Mononuclear cell (primary cell): Measurements from ENCODE around the gene TMEM217. TPM values are rescaled to one million over a fixed set of nuclear protein-coding genes. Genes with fewer than 3 reads are reported as not detected.
"Not testable (repeated sequence)": the region's sequence is repeated elsewhere in the genome, so short reads cannot be mapped to it uniquely, and the experiment has no call there.

Source experiments
- H3K27me3 ChIP-seq: 2 replicates; pipeline ENCODE4 v1.6.0; 2011; ENCODE audit warnings: low read length, control low read depth; ENCODE audit not compliant: insufficient read depth
- H3K4me1 ChIP-seq: 2 replicates; pipeline ENCODE4 v1.5.1; 2011; ENCODE audit warnings: mild to moderate bottlenecking, low read length, control low read depth; ENCODE audit not compliant: insufficient read depth
- H3K4me3 ChIP-seq: 2 replicates; pipeline ENCODE4 v1.5.1; 2011; ENCODE audit warnings: mild to moderate bottlenecking, low read length, moderate library complexity
- H3K9me3 ChIP-seq: 2 replicates; pipeline ENCODE4 v1.5.1; 2011; ENCODE audit warnings: low read depth, mild to moderate bottlenecking, control low read depth, low read length
- total RNA-seq: library from RNA; depleted of rRNA; stranded (reverse); fragments of >200 nt; gene quantifications from one replicate; pipeline ENCODE4 v1.2.3, GENCODE V29; 2012

TMEM217 gene
- total RNA-seq, 1 donor: 1.6 TPM

GRCh38 chr6:37200085-37200484 is 57.9 kb downstream of the TMEM217 start:
- no peaks in the 10 kb centered on the region for H3K27me3 ChIP-seq
- H3K4me3 ChIP-seq: no peak overlapping the region
- H3K4me1 ChIP-seq: peaks cover 14% of the 10 kb centered on the region
- H3K9me3 ChIP-seq: no peaks in the 10 kb centered on the region

GRCh38 chr6:37196451-37196850 is 61.5 kb downstream of the TMEM217 start:
- peaks cover 12% of the 10 kb centered on the region for H3K4me1 ChIP-seq
- not testable (repeated sequence) for H3K4me3 ChIP-seq, H3K9me3 ChIP-seq, H3K27me3 ChIP-seq

- H3K4me1 ChIP-seq: peaks cover 26% of the 10 kb centered on the region
- H3K27me3 ChIP-seq, H3K9me3 ChIP-seq, H3K4me3 ChIP-seq: not testable (repeated sequence)
Measured at GRCh38 chr6:37194886-37195285, 63.1 kb downstream of the TMEM217 start.

GRCh38 chr6:37192666-37193065 is 65.3 kb downstream of the TMEM217 start:
- peaks cover 46% of the 10 kb centered on the region for H3K4me1 ChIP-seq
- no peaks in the 10 kb centered on the region for H3K9me3 ChIP-seq
- H3K27me3 ChIP-seq: no peaks in the 10 kb centered on the region
- H3K4me3 ChIP-seq: no peak overlapping the region

- Histone ChIP-seq H3K4me3 (no peak overlapping the region), H3K9me3 (no peaks in the 10 kb centered on the region), H3K4me1 (peaks cover 71% of the 10 kb centered on the region), H3K27me3 (no peaks in the 10 kb centered on the region)
Measured at GRCh38 chr6:37190159-37190535, 67.8 kb downstream of the TMEM217 start.

- H3K27me3 ChIP-seq: no peaks in the 10 kb centered on the region
- no peak overlapping the region for H3K4me3 ChIP-seq
- no peaks in the 10 kb centered on the region for H3K9me3 ChIP-seq
- H3K4me1 ChIP-seq: peaks cover 82% of the 10 kb centered on the region
Measured at GRCh38 chr6:37188962-37189510, 68.9 kb downstream of the TMEM217 start.

GRCh38 chr6:37187321-37188022 is 70.5 kb downstream of the TMEM217 start:
- Histone ChIP-seq H3K27me3 (no peaks in the 10 kb centered on the region), H3K4me1 (peaks cover 93% of the 10 kb centered on the region), H3K9me3 (no peaks in the 10 kb centered on the region), H3K4me3 (no peak overlapping the region)

- H3K27me3 ChIP-seq, H3K4me3 ChIP-seq, H3K9me3 ChIP-seq: not testable (repeated sequence)
- peaks cover 97% of the 10 kb centered on the region for H3K4me1 ChIP-seq
Measured at GRCh38 chr6:37185949-37186720, 71.8 kb downstream of the TMEM217 start.

- H3K9me3 ChIP-seq: no peaks in the 10 kb centered on the region
- no peaks in the 10 kb centered on the region for H3K27me3 ChIP-seq
- peaks cover 88% of the 10 kb centered on the region for H3K4me1 ChIP-seq
- H3K4me3 ChIP-seq: no peak overlapping the region
Measured at GRCh38 chr6:37182736-37183590, 75.0 kb downstream of the TMEM217 start.

GRCh38 chr6:37180610-37181009 is 77.3 kb downstream of the TMEM217 start:
- H3K4me3 ChIP-seq, H3K27me3 ChIP-seq, H3K9me3 ChIP-seq: not testable (repeated sequence)
- peaks cover 88% of the 10 kb centered on the region for H3K4me1 ChIP-seq

GRCh38 chr6:37180075-37180474 is 77.9 kb downstream of the TMEM217 start:
- Histone ChIP-seq H3K9me3 (no peaks in the 10 kb centered on the region), H3K4me1 (peaks cover 88% of the 10 kb centered on the region), H3K4me3 (no peak overlapping the region), H3K27me3 (no peaks in the 10 kb centered on the region)

GRCh38 chr6:37177935-37178517 is 79.9 kb downstream of the TMEM217 start:
- Histone ChIP-seq H3K4me3 (no peak overlapping the region), H3K27me3 (no peaks in the 10 kb centered on the region)

GRCh38 chr6:37177077-37177934 is 80.6 kb downstream of the TMEM217 start:
- H3K27me3 ChIP-seq: no peaks in the 10 kb centered on the region
- no peaks in the 10 kb centered on the region for H3K9me3 ChIP-seq
- H3K4me3 ChIP-seq: no peak overlapping the region
- peaks cover 90% of the 10 kb centered on the region for H3K4me1 ChIP-seq

More at GRCh38 chr6:37177935-37178517, 79.9 kb downstream of the TMEM217 start:
- Histone ChIP-seq H3K4me1 (peaks cover 90% of the 10 kb centered on the region), H3K9me3 (no peaks in the 10 kb centered on the region)
